SK-N-SH (cell line): ENCODE results near the gene PLCL2. TPM values are rescaled to one million over a fixed set of nuclear protein-coding genes. Genes with fewer than 3 reads are reported as not detected.

Experiments used
- CTCF ChIA-PET: fragments of 300-600, 350-600 bp; formaldehyde crosslinking; extraction: SDS; loops from one replicate; lab custom pipeline; 2021; lab: Yijun Ruan, JAX
- POLR2A ChIA-PET: fragments of 350-600 bp; sonication (Branson Sonifier 250); formaldehyde crosslinking; extraction: SDS; loops from one replicate; lab custom pipeline; 2020; ENCODE audit warnings: antibody characterized with exemption, inconsistent platforms; lab: Yijun Ruan, JAX
- DNase-seq: peaks from one replicate; pipeline ENCODE4 v3.0.0; 2012
- H2AFZ ChIP-seq: fragments of 200-600 bp; sonication (generic); 2 replicates; pipeline ENCODE4 v1.8.1; 2016; ENCODE audit warnings: antibody characterized with exemption, mild to moderate bottlenecking, low read depth
- H3F3A ChIP-seq: fragments of 200-600 bp; sonication (generic); replicated peaks from 2 replicates; pipeline ENCODE3; 2016; ENCODE audit warnings: antibody characterized with exemption, mild to moderate bottlenecking; ENCODE audit not compliant: insufficient read depth
- H3K27ac ChIP-seq, 2 experiments: fragments of 200-500 bp in 1 of 2; fragments of 200-600 bp in 1 of 2; sonication (Bioruptor generic) in 1 of 2; sonication (generic), shearing (Covaris generic) in 1 of 2; 2 replicates each; pipeline versions ENCODE4 v1.5.1 to v1.6.1; 2014 to 2016; ENCODE audit warnings: low read depth in 2 of 2, inconsistent platforms in 1 of 2, low read length in 1 of 2, mild to moderate bottlenecking in 1 of 2, mixed read lengths in 1 of 2
- H3K27me3 ChIP-seq: fragments of 200-600 bp; sonication (generic), shearing (Covaris generic); 2 replicates; pipeline ENCODE4 v1.6.1; 2016; ENCODE audit warnings: mixed run types; ENCODE audit not compliant: insufficient read depth
- H3K36me3 ChIP-seq, 2 experiments: fragments of 200-500 bp in 1 of 2; fragments of 200-600 bp in 1 of 2; sonication (Bioruptor generic) in 1 of 2; sonication (generic) in 1 of 2; replicated peaks in 1 of 2; 2 replicates each; pipeline versions ENCODE3 to v1.5.1; 2014 to 2016; ENCODE audit warnings: low read length in 1 of 2, mild to moderate bottlenecking in 1 of 2; ENCODE audit not compliant: insufficient read depth in 2 of 2, control insufficient read depth in 1 of 2
- H3K4me1 ChIP-seq, 2 experiments: fragments of 200-500 bp in 1 of 2; fragments of 200-600 bp in 1 of 2; sonication (Bioruptor generic) in 1 of 2; sonication (generic), shearing (Covaris generic) in 1 of 2; 2 replicates each; pipeline versions ENCODE4 v1.5.1 to v1.6.1; 2014 to 2016; ENCODE audit warnings: low read depth in 1 of 2, low read length in 1 of 2, mixed run types in 1 of 2; ENCODE audit not compliant: insufficient read depth in 2 of 2, control insufficient read depth in 1 of 2
- H3K4me2 ChIP-seq: fragments of 200-600 bp; sonication (generic), shearing (Covaris generic); 2 replicates; pipeline ENCODE4 v1.6.1; 2017; ENCODE audit warnings: mixed run types
- H3K4me3 ChIP-seq, 2 experiments: fragments of 200-500 bp in 1 of 2; fragments of 200-600 bp in 1 of 2; sonication (Bioruptor generic) in 1 of 2; sonication (generic), shearing (Covaris generic) in 1 of 2; 2 replicates each; pipeline versions ENCODE4 v1.5.1 to v1.8.1; 2014 to 2016; ENCODE audit warnings: low read depth in 2 of 2, inconsistent platforms in 1 of 2, low read length in 1 of 2, mild to moderate bottlenecking in 1 of 2, mixed read lengths in 1 of 2, moderate library complexity in 1 of 2
- H3K79me2 ChIP-seq: fragments of 200-600 bp; sonication (generic); 2 replicates; pipeline ENCODE4 v1.8.1; 2017; ENCODE audit warnings: mild to moderate bottlenecking; ENCODE audit not compliant: insufficient read depth
- H3K9ac ChIP-seq: fragments of 200-600 bp; sonication (generic); 2 replicates; pipeline ENCODE4 v1.6.1; 2017; ENCODE audit warnings: mixed run types
- H3K9me2 ChIP-seq: fragments of 200-600 bp; sonication (generic); 2 replicates; pipeline ENCODE4 v1.6.1; 2017; ENCODE audit warnings: mixed run types
- H3K9me3 ChIP-seq: fragments of 200-600 bp; sonication (generic); 2 replicates; pipeline ENCODE4 v1.6.1; 2017; ENCODE audit warnings: mixed run types, mild to moderate bottlenecking, moderate library complexity
- H4K20me1 ChIP-seq: fragments of 200-600 bp; sonication (generic); 2 replicates; pipeline ENCODE4 v1.6.1; 2017; ENCODE audit warnings: mild to moderate bottlenecking, mixed run types; ENCODE audit not compliant: insufficient read depth
- CHD2 ChIP-seq: fragments of 150-350 bp; IDR thresholded peaks from 2 replicates; pipeline ENCODE4 v1.6.1; 2018; ENCODE audit warnings: low read length; ENCODE audit not compliant: partially characterized antibody
- GABPA ChIP-seq: IDR thresholded peaks from 2 replicates; pipeline ENCODE4 v1.4.0; 2012; ENCODE audit warnings: low read depth, mild to moderate bottlenecking
- GATA2 ChIP-seq: sonication (generic); formaldehyde crosslinking; IDR thresholded peaks from 2 replicates; pipeline ENCODE4 v1.5.0; 2020; ENCODE audit warnings: mild to moderate bottlenecking, missing genetic modification reagents
- IRF3 ChIP-seq: fragments of 150-350 bp; IDR thresholded peaks from 2 replicates; pipeline ENCODE4 v1.6.1; 2016; ENCODE audit warnings: mild to moderate bottlenecking, low read depth, low read length
- MXI1 ChIP-seq: IDR thresholded peaks from 2 replicates; pipeline ENCODE4 v1.6.1; 2012; ENCODE audit warnings: mild to moderate bottlenecking, low read depth, low read length, improper control_type of control experiment
- RAD21 ChIP-seq: IDR thresholded peaks from 2 replicates; pipeline ENCODE4 v1.6.1; 2012; ENCODE audit warnings: mild to moderate bottlenecking, low read length
- RFX5 ChIP-seq: IDR thresholded peaks from 2 replicates; pipeline ENCODE4 v1.6.1; 2012; ENCODE audit warnings: mild to moderate bottlenecking, improper control_type of control experiment, low read length
- TAF1 ChIP-seq: IDR thresholded peaks from 2 replicates; pipeline ENCODE4 v1.6.1; 2012; ENCODE audit warnings: low read depth, mild to moderate bottlenecking, low read length, moderate library complexity, borderline replicate concordance
- USF2 ChIP-seq: fragments of 150-350 bp; IDR thresholded peaks from 2 replicates; pipeline ENCODE4 v1.6.1; 2017; ENCODE audit warnings: antibody characterized with exemption, low read length, low read depth, borderline replicate concordance
- ZBTB33 ChIP-seq: IDR thresholded peaks from 2 replicates; pipeline ENCODE4 v1.4.0; 2012; ENCODE audit warnings: low read depth, borderline replicate concordance
- WGBS: methylation state at CpG from one replicate; pipeline ENCODE4 v1.1.6; 2017; ENCODE audit warnings: low lambda C conversion rate; 5-methylcytosine and 5-hydroxymethylcytosine counted together
- polyA plus RNA-seq, 3 experiments: library from polyadenylated mRNA; depleted of rRNA; stranded (reverse); fragments of >200 nt; gene quantifications; 2 replicates each; pipeline ENCODE4 v1.2.3, GENCODE V29; 2012

Gene PLCL2
- polyA plus RNA-seq, 1 of the 3 experiments (the other 2 are of a cell fraction): 0.85 TPM

- H2AFZ ChIP-seq: no peak overlapping the region
- no peak for DNase-seq
Measured at GRCh38 chr3:16871915-16872842, 12.6 kb upstream of the PLCL2 start.

GRCh38 chr3:16873872-16874271 lies 10.9 kb upstream of the PLCL2 start:
- ChIA-PET POLR2A (no interaction called here), CTCF (no interaction called here)
- WGBS: 80% methylated on average over 4 of the region's 4 CpGs

More at GRCh38 chr3:16871915-16872842, 12.6 kb upstream of the PLCL2 start:
- Histone ChIP-seq H3K27me3 (no peaks in the 10 kb centered on the region), H3K4me2 (no peak overlapping the region; the same call in 1 of the 2 replicates), H3F3A (no peaks in the 10 kb centered on the region), H3K4me3 (no peak overlapping the region), H3K79me2 (no peaks in the 10 kb centered on the region), H3K9ac (no peak overlapping the region), H3K36me3 (no peaks in the 10 kb centered on the region), H3K9me3 (no peaks in the 10 kb centered on the region), H3K4me1 (no peaks in the 10 kb centered on the region), H3K9me2 (no peaks in the 10 kb centered on the region), H3K27ac (no peak overlapping the region), H4K20me1 (no peaks in the 10 kb centered on the region)
- no peak for TF ChIP-seq IRF3
- no peak for TF ChIP-seq RAD21
- ChIA-PET CTCF (interaction anchor here (0.6 to 1.9 kb wide), 6 partner anchors 12 to 189 kb away, joined by 3 to 14 read pairs (median 3); partner anchors contain the start of gene PLCL2), POLR2A (no interaction called here)
- 77% methylated on average over 6 of the region's 6 CpGs for WGBS

More at GRCh38 chr3:16873872-16874271, 10.9 kb upstream of the PLCL2 start:
- Histone ChIP-seq H3K27me3 (no peaks in the 10 kb centered on the region), H3K4me3 (no peak overlapping the region), H4K20me1 (no peaks in the 10 kb centered on the region), H3K36me3 (no peaks in the 10 kb centered on the region), H3K4me1 (no peaks in the 10 kb centered on the region), H3F3A (no peaks in the 10 kb centered on the region), H2AFZ (no peak overlapping the region), H3K9me3 (no peaks in the 10 kb centered on the region), H3K9me2 (no peaks in the 10 kb centered on the region), H3K79me2 (no peaks in the 10 kb centered on the region), H3K27ac (no peak overlapping the region), H3K4me2 (no peak overlapping the region), H3K9ac (no peak overlapping the region)
- DNase-seq: no peak
- no peak for TF ChIP-seq USF2
- TF ChIP-seq GATA2 (CRISPR knock-in tag): no peak
- TF ChIP-seq ZBTB33: no peak
- TF ChIP-seq CHD2: no peak
- no peak for TF ChIP-seq GABPA
- TF ChIP-seq TAF1: no peak
- TF ChIP-seq MXI1: no peak
- TF ChIP-seq RFX5: no peak
